NCI-H2029 treated with DMSO at 0.1 percent for 48 hours (cell line): ENCODE measurements around the gene MOGAT1.
"Not testable (repeated sequence)": the region's sequence is repeated elsewhere in the genome, so short reads cannot be mapped to it uniquely, and the experiment has no call there.

Experiments used
- DNase-seq: peaks from one replicate; lab custom pipeline; 2025; lab: John Stamatoyannopoulos, UW

MOGAT1 gene

DNA sequence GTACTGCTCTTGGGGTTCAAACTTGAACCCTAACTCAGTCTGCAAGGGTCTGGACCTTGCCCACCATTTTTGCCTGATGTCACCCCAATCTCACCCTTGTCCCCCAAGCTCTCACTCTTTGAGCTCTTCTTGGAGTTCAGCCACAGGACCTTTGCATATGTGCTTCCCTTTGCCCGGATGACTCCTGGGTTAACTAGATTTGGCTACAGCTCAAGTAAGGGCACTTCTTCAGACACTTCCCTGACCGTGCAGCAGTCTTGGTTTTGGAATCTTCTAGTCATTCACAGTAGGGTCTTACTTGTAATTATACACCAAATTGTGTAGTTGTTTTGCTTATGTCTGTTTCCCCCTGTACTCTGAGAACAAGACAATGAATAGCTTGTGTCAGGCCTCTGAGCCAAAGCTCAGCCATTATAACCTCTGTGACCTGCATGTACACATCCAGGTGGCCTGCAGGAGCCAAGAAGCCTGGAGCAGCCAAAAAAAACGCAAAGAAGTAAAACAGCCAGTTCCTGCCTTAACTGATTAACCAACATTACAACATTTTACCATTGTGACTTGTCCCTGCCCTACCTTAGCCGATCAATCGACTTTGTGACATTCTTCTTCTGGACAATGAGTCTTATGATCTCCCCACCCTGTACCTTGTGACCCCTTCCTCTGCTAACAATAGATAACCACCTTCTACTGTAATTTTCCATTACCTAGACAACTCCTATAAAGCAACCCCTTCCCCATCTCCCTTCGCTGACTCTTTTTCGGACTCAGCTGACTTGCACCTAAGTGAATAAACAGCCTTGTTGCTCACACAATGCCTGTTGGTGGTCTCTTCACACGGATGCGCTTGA lies 1.0 kb upstream of the MOGAT1 start:
- no peak for DNase-seq

DNA sequence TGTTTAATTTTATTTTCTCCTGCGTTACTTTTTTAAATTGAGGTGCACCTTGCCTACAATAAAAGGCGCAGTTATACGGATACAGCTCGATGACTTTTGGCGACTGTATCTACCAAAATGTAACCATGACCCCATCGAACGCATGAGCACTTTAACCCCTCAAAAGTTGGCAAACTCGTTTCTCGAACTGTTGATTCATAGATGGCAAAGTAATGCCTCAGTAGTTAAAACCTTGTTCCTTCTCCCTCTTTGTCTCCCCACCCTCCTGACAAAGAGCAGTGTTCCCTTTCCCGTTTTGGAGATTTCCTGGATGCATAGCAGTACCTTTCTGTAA lies 577 bp downstream of the MOGAT1 start:
- DNase-seq, result no peak

DNA sequence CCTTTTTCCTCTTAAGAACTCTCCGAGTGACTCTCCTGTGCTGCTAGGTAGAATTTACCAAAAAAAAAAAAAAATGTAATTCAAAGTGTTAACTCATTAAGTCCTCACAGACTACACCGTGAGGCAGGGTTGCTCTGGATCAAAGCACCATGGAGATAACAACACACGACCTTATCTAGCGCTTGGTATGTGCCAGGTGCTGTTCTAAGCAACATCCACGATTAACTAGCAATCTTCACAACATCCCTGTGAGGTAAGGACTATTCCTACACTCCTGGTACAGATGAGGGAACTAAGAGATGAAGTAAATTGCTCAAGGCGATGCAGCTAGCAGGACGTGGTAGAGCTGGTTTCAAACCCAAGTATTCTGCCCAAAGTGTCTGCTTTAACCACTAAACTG lies 1.8 kb downstream of the MOGAT1 start:
- no peak for DNase-seq

DNA sequence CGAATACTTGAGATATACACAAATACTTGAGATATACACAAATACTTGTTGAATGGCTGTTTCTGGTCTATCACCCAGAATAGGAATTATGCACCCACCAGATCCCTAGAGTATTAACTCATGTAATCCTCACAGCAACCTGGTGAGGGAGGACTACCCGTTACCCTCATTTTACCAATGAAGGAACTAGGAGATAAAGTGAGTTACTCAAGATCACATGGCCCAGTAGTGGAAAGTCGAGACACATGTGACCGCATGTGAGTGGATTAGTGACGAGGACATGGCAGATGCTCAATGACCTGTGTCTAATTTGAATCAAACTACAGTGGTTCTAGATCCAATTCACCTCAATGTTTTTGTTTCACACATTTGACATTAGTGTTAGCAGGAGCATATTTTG lies 2.4 kb downstream of the MOGAT1 start:
- no peak for DNase-seq

DNA sequence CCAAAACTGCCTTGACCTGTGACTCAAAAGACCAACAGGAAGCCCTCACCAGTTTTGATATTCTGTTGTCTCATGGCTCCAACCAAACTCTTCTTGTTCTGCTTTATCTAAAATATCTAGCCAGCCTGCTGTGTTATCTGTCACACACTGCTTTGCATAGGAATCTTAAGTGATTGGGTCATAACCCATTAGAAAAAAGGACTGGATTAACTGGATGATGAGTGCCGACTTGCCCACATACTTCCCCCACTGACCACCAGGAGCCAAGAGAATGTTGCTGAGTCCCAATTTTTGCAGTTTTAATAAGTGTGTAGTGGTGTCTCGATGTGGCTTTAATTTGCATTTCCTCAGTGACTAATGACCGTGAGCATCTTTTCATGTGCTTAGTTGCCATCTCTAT lies 6.5 kb downstream of the MOGAT1 start:
- no peak for DNase-seq

DNA sequence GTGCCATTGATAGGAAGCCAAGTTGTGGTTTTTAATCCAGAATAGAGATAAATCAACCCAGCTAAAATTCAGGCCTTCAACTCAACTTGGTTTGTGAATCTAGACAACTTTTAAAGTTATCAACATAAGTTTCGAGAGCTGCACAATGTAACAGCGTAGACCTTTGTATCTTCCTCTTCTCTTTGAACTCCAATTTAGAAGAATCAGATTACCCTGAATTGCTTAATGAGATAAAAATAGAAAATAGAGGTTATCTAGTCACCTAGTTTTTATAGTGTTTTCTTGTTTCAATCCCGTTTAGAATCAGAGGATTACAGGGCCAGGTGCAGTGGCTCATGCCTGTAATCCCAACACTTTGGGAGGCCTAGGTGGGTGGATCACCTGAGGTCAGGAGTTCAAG lies 12.3 kb downstream of the MOGAT1 start:
- no peak for DNase-seq

DNA sequence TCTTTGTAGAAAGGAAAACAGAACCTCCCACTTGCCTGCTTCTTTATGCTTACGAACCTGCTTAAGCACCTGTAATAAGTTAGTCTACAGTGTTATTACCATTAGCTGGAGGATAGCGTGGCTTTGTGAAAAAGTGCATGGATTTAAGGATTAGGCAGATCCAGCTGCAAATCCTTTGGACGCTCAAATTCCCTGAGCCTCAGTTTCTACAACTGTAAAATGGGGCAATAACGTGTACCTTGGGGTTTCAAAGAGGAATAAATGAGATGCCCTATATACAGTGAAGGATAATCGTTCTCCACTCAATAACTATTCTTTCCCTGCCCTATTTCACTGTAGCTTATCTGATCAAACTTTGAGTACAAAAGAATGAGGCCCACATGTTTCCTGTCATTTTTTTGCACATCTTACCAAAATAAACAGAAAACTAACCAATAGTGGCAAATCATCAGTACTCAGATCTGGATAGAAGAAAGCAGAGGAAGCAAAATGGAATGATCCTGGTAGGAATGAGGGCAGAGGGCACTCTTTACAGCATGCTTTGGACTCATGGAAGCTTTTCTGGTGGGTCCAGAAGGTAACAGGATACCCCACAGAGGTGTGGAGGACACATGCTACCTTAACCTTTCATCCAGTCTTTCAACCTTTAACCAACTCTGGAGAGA lies 14.8 kb downstream of the MOGAT1 start:
- no peak for DNase-seq

DNA sequence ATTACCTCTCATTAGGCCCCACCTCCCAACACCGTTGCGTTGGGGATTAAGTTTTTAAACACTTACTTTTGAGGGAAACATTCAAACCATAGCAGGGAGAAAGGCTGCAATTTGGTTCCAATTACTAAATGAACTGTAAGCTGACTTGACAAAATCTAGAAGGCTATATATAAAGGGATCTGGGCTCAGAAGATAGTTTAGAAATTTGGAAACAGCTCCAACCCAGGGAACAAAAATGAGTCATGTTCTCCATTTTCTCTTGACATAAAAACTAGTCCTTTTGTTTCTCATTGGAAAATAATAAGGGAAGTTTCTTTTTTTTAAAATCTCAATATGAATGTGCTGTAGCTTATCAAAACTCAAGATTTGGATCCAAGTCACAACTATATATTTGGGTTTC lies 17.5 kb downstream of the MOGAT1 start:
- DNase-seq, result no peak

DNA sequence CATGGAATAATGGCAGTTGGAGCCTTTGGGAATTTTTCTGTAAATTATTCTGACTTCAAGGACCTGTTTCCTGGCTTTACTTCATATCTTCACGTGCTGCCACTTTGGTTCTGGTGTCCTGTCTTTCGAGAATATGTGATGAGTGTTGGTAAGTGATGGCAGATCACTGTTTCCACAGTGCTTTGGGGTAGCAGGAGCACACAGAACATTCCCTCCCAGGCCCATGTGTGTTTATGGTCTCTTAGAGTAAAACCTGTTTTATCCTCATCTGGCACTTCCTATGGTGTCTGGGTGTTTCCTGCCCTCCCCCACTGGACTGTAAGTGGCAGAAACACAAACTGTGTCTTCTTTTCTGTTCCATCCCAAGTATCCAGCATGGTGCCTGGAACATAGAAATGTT lies 17.9 kb downstream of the MOGAT1 start:
- no peak for DNase-seq

DNA sequence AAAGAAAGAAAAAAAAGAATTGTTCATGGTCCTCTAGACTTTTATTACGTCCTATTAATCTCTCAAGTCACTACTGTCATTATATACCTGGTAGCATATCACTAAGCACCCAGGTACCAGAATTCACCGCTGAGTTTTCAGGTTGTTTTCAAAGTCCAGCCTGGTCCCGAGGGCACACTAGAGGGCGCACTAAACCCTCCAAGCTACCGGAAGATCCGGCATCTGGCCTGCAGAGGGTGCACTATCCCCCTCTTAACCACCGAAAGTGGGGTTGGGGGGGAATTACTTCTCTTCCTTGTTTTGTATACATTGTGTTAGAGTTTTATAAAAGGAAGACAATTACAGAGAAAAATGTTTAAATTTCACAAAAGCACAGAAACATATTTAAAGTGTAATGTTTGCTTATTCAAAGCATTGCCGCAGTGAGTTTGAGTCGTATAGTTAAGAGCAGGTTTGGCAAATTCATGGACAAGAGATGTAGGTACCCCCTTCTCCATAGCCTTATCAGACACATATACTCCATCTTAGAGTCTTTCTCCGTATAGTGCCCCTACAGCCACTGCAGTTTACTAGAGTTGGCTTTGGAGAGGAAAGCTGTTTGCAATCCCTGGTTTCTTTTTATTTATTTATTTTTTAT lies 19.2 kb downstream of the MOGAT1 start:
- DNase-seq, result peak; percentile 60

DNA sequence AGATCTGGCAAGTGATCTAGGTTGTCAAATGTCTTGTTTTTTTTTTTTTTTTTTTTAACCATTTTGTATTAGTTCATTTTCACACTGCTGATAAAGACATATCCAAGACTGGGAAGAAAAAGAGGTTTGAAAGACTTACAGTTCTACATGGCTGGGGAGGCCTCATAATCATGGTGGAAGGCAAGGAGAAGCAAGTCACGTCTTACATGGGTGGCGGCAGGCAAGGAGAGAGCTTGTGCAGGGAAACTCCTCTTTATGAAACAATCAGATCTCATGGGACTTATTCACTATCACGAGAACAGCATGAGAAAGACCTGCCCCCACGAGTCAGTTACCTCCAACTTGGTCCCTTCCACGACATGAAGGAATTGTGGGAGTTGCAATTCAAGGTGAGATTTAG lies 22.0 kb downstream of the MOGAT1 start:
- not testable (repeated sequence) for DNase-seq

DNA sequence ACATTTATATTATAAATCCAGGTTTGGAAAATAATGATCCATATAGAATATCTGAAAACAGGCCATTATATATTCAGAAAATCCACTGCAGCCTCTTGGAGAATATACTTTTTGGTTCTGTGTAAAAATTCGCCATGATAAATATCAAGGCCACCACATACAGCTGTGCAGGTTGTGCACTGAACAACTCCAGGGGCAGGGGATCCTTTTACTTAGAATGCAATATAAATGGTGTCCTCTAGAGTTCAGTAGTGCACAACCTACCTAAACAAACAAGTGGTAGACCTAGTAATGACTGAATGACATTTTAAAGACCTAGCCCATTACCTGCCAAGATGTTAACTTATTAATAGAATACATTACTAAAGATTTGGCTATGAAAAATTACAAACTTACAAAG lies 22.4 kb downstream of the MOGAT1 start:
- DNase-seq, result no peak

DNA sequence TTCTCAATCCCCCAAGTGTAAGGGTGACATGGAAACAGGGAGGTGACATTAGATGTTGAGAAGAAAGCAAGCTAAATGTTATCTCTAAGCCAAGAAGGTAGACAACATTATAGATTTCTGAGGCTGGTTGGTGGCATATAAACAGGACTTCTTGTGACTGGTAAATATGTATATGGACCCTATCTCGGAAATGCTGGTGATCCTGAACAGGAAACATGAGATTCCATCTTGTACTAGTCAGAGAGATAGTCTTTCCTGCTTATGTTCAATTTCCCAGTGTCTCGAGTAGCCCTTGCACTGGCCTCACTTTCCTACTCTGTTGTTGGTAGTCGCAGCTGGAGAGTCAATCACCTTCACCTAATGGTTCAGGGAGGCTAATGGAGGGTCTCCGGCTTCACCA lies 26.8 kb downstream of the MOGAT1 start:
- no peak for DNase-seq

DNA sequence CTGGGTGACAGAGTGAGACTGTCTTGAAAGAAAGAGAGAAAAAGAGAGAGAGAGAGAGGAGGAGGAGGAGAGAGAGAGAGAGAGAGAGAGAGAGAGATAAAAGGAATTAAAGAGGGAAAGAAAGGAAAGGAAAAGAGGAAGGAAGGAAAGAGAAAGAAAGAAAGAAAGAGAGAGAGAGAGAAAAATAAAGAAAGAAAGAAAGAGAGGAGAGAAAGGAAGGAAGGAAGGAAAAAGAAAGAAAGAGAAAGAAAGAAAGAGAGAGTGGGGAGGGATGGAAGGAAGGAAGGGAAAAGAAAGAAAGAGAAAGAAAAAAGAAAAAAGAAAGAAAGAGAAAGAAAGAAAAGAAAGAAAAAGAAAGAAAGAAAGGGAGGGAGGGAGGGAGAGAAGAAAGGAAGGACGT lies 29.8 kb downstream of the MOGAT1 start:
- DNase-seq, result no peak

DNA sequence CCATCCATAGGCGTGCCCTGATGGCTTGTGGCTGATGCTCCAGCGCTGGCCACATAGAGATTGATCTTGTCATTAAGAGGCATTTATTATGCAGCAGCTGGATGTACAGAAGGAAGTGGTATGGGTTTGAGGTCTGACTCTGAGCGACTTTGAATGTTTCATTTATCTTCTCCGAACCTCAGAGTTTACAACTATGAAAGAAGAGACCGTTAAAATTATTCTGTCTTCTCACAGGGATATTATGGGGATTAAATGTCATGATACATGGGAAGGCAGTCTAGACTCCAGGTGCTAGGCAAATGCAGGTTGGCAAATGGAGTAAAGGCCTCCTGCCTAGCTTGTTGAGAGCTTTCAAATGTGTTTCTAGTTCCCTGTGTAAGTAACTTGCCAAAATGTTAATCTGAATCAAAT lies 30.3 kb downstream of the MOGAT1 start:
- DNase-seq, result no peak

DNA sequence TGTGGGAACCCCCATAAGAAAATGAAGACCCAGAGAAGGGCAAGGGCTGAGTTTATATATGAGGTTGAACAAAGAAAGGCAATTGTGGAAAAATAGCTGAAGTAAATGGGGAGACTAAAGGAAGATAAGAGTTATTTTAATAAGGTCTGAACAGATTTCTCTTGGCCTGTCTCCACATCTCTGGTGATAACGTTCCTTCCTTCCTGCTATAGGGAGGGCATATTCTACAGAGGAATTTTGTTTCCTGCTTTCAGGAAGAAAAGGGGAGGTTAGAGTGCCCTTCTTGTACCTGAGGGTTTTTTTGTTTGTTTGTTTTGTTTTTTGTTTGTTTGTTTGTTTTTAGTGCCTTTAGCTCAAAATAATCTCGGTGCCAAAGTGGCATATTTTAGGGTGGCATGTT lies 31.6 kb downstream of the MOGAT1 start:
- DNase-seq, result no peak

DNA sequence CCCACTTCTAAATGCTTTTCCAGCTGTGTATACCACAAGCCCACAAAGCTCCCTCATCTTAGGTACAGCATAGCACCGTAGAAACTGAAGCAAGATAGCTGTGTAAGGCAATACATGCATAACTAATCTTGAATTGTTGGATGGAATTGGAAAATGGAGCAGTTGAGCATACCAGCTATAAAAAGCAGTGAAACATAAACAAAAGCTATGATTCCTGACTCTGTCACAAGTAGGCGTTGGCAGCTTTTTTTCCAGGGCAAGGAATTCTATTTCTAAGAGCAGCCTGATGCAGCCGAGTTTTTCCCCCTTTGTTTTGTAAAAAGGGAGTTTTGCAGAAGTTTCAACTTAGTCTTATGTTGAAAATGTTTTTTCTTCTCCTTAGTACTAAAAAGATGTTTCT lies 32.4 kb downstream of the MOGAT1 start:
- no peak for DNase-seq

DNA sequence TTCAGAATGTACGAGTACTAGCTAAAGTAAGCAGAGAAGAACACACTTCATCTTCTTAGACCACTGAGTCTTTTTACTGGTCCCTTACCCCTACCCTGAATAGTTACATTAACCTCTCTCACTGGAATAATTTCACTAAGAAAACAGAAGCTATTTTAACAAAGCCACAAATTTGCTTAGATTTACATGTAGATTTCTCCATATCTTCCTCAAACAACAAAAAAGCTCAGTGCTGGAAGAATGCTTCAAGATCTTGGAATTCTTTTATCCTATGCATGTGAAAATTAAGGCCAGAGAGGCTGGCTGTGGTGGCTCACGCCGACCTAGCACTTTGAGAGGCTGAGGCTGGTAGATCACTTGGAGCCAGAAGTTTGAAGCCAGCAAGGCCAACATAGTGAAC lies 35.2 kb downstream of the MOGAT1 start:
- DNase-seq, result no peak

DNA sequence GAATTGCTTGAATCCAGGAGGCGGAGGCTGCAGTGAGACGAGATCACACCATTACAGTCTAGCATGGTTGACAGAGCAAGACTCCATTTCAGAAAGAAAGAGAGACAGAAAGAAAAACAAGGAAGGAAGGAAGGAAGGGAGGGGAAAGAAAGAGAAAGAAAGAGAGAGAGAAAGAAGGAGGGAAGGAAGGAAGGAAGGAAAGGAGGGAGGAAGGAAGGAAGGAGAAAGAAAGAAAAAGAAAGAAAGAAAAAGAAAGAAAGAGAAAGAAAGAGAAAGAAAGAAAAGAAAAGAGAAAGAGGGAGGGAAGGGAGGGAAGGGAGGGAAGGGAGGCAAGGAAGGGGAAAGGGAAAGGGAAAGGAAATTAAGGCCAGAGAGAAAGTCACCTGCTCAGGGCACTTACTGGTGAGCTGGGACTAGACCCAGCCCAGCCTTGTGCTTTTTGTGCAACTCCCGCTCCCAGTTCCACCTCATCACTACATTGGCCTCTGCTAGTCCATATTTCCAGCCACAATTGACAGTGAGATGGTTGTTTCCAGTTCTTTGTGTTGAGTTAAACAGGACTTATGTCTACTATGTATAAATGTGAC lies 35.7 kb downstream of the MOGAT1 start:
- DNase-seq, result no peak

DNA sequence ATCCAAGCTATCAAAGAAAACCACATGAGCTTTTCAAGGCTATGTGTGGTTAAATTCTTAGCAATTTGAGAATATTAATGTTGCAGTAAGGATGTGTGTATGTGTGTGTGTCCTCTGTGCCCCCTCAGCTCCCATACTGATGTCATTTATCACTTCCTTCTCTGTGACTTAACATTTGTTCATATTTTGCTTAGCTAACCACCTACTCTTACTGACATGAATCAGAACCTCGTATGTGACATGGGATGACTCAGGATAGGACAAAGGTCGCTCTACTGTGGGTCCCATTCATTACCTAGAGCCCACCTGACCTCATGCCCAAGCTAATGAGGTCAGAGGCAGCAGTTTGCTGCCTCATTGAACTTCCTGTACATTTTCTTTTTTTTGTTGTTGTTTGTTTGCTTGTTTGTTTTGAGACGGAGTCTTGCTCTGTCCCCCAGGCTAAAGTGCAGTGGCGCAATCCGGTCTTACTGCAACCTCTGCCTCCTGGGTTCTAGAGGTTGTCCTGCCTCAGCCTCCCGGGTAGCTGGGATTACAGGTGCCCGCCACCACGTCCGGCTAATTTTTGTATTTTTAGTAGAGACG lies 36.3 kb downstream of the MOGAT1 start:
- DNase-seq, result no peak

DNA sequence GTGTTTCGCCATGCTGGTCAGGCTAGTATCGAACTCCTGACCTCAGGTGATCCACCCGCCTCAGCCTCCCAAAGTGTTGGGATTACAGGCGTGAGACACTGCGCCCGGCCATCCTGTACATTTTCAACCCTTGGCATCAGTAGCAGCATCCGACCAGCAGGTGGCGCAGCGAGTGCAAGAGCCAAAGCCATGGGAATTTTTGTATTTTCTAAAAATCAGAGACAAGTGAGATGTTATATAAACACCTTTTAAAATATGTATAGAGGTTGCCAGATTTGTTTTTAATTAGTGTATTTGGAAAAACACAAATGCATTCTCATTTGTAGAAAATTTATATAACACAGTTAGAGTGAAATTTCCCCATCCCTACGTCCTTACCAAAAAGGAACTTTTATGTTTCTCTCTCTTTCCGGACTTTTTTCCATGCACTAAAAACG lies 36.8 kb downstream of the MOGAT1 start:
- peak; percentile 30 for DNase-seq

DNA sequence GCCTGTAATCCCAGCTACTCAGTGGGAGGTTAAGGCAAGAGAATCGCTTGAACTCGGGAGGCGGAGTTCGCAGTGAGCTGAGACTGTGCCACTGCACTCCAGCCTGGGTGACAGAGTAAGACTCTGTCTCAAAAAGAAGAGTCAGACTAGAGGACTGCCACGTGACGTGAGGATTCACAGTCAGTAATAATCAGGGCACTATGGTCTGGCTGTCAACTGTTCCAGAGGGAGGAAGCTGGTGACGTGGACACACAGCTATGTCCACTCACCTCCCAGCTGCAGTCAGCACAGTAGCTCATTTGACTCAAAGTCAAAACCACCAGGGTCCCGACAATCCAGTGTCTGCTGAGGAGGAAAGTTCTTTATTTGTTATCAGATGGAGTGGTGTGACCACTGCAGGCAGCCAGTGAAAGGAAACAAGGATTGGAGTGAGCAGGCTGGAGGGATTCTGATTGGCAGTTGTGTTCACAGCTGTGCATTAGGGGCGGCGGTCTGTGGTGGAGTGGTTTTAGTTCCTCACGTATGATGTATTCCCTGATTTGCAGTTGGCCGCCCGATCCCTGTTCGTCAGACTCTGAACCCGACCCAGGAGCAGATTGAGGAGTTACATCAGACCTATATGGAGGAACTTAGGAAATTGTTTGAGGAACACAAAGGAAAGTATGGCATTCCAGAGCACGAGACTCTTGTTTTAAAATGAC lies 37.9 kb downstream of the MOGAT1 start:
- DNase-seq, result no peak
